ENCODE results near the gene SVEP1. TPM values are rescaled to one million over a fixed set of nuclear protein-coding genes. Genes with fewer than 3 reads are reported as not detected.

Gene SVEP1
- total RNA-seq, 1 donor from 2014 or later: 41.8 TPM

DNA sequence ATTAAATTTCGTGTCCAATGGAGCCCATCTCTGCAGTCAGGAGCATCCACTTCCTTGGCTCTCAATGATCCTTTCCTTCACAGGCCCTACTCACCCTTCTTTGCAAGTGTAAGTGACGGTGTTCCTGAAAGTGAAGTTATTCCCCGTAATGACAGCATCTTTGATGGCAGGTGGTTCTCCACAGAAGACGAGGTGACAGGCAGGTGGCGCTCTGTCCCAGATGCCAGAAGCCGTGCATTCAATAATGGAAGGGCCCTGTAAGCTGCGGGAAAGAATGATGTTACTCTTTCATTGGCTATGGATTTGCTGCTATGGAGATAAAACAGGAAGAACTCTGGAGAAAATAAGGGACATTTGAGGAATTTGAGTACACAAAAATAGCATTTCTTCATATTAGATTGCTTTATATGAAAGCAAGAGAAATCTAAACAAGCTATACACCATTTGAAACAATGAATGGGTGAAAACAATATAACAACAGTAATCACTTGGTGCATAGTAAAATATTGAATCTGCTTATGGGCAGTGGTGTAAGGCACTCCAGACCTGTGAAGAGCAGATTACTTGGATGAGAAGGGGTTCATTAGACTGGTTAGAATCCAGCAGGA, 151.9 kb downstream of the SVEP1 start:
- intact Hi-C loops (cut with DNase I): loop anchor here (5.0 kb wide), 1 partner anchor 195 kb away; no protein-coding TSS in a partner anchor
- Histone ChIP-seq H3K36me3 (peaks cover 0 to 16% of the 10 kb centered on the region in 2 donors), H3K27me3 (no peaks in the 10 kb centered on the region), H3K27ac (no peak overlapping the region), H3K9me3 (no peaks in the 10 kb centered on the region), H3K4me3 (no peak overlapping the region), H3K4me1 (no peaks in the 10 kb centered on the region)
- DNase-seq (ENCODE audit: low spot score in 2 of 2): peak in 1 of 2 donors; percentile 64
- TF ChIP-seq CTCF (IDR thresholded peaks at IDR 0.05): peak; percentile 16 to 50 (median 40)

- Histone ChIP-seq H3K9me3 (no peaks in the 10 kb centered on the region), H3K27me3 (no peaks in the 10 kb centered on the region), H3K27ac (no peak overlapping the region), H3K36me3 (peaks cover 0 to 7% of the 10 kb centered on the region in 2 donors), H3K4me3 (no peak overlapping the region), H3K4me1 (no peaks in the 10 kb centered on the region)
- intact Hi-C loops (cut with DNase I): loop anchor here (5.0 kb wide), 1 partner anchor 196 kb away; no protein-coding TSS in a partner anchor
- no peak for DNase-seq (ENCODE audit: low spot score in 2 of 2)
- TF ChIP-seq CTCF (IDR thresholded peaks at IDR 0.05): peak in 1 of 3 experiments; percentile 26
These were observed 153.4 kb downstream of the SVEP1 start for GRCh38 chr9:110426052-110426709.

DNA sequence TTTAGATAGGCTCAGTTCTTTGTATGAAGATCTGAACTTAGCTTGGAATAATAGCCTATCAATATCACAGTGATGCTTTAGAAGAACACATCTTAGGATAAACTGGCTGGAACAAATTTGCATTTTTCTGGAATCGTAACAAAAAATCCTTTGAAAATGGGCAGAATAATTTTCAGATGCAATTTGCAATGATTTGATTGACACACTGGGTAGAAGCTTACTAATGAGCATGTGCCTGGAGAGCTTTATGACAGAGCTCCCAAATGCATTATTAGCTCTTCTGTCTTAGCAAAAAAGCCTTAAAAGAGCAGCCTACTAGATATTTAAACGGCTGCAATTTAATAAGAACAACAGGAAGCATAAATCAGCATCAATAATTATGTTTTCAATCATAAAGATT, 165.1 kb downstream of the SVEP1 start:
- intact Hi-C loops (cut with DNase I): no loop called here
- Histone ChIP-seq H3K9me3 (no peaks in the 10 kb centered on the region), H3K4me3 (no peak overlapping the region), H3K4me1 (no peaks in the 10 kb centered on the region), H3K36me3 (peaks cover 5 to 19% of the 10 kb centered on the region in 2 donors), H3K27ac (no peak overlapping the region), H3K27me3 (no peaks in the 10 kb centered on the region)
- no peak for TF ChIP-seq CTCF (IDR thresholded peaks at IDR 0.05)
- no peak for DNase-seq (ENCODE audit: low spot score in 2 of 2)

DNA sequence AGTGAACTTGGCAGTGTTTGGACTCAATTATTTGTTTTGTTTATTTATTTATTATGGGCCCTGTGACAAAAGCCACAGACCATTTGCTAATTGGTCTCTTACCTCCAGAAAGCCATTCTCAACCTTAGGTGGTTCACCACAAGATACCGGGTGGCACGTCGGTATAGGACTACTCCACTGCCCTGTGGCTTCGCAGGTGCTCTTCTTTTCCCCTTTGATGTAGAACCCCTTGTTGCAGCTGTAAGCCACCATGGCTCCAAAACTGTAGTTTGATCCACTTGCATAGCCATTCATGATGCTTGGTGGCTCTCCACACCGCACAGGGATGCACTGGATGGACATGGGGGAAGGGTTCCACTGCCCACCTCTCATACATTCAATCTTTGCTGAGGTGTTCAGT, 168.6 kb downstream of the SVEP1 start:
- no peak for TF ChIP-seq CTCF (IDR thresholded peaks at IDR 0.05)
- no peaks in the 10 kb centered on the region for H3K27me3 ChIP-seq
- no peaks in the 10 kb centered on the region for H3K4me1 ChIP-seq
- H3K9me3 ChIP-seq: no peaks in the 10 kb centered on the region
- H3K27ac ChIP-seq: no peak overlapping the region
- intact Hi-C loops (cut with DNase I): no loop called here
- H3K36me3 ChIP-seq: peaks cover 4 to 36% of the 10 kb centered on the region in 2 donors
- DNase-seq (ENCODE audit: low spot score in 2 of 2): no peak
- no peak overlapping the region for H3K4me3 ChIP-seq

GRCh38 chr9:110408598-110408997, 170.9 kb downstream of the SVEP1 start:
- H3K36me3 ChIP-seq: peaks cover 5 to 38% of the 10 kb centered on the region in 2 donors
- no peak overlapping the region for H3K27ac ChIP-seq
- H3K9me3 ChIP-seq: no peaks in the 10 kb centered on the region
- DNase-seq (ENCODE audit: low spot score in 2 of 2): no peak
- H3K4me1 ChIP-seq: no peaks in the 10 kb centered on the region
- intact Hi-C loops (cut with DNase I): no loop called here
- H3K27me3 ChIP-seq: no peaks in the 10 kb centered on the region
- TF ChIP-seq CTCF (IDR thresholded peaks at IDR 0.05): no peak
- no peak overlapping the region for H3K4me3 ChIP-seq
